ENCODE results near the gene DHRS1. TPM values are rescaled to one million over a fixed set of nuclear protein-coding genes. Genes with fewer than 3 reads are reported as not detected.
A peak's percentile ranks its signal among the peaks of the same experiment; 100 is the strongest.

Gene DHRS1
- total and polyA plus RNA-seq, 9 of the 15 experiments (the other 6 are each of a cell fraction or from before 2014, with no cell fraction given) = 7.3 to 33.6 (median 13.3) TPM

DNA sequence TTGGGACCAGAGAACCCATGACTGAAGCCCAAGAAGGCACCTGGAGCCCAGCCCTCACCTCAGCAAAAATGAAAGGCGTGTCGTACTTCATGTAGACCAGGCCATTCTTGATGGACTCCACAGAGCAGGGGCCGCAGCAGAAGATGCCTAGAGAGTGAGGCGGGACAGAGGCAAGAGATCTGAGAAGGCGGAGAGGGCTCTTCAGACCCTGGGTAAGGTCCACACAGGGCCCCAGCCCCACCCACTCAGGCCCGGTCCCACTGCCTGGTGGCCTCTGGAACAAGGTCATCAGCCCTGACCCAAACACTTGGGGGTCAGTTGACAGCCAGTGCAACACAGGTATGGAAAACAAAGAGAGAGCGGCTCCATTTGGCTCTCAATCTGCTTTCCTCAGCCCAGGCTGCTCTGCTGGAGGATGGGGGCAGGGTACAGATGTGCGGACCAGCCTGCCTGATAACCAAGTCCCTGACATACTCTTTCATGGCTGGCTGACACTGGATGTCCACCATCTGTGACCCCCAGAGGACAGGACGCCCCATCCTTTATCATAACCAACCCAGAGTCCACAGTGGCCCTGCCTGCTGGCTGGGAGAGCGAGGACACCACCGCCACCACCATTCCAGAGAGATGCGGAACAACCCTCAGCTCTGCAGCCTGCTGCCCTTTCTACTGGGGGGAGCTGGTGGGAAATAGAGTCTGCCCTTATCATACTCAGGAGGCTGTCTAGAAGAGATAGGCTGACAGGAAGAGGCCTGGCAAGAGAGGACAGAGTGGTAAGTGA is 43.5 kb downstream of the DHRS1 start (continued):
- TF ChIP-seq TOE1 (IDR thresholded peaks at IDR 0.05; ENCODE audit: borderline replicate concordance) (no peak), TOE1 (CRISPR knock-in tag; IDR thresholded peaks at IDR 0.05; ENCODE audit: borderline replicate concordance, low read depth) (no peak), ZBTB8A (IDR thresholded peaks at IDR 0.05; ENCODE audit: partially characterized antibody) (no peak), ZKSCAN1 (IDR thresholded peaks at IDR 0.05; ENCODE audit: low read depth, low read length) (0 out of 2 replicates have a peak, but pooled peaks have one; percentile 13), DIDO1 (tag; IDR thresholded peaks at IDR 0.05; ENCODE audit: low read depth) (no peak), BRF1 (IDR thresholded peaks at IDR 0.05; ENCODE audit: borderline replicate concordance, extremely low read depth, insufficient read length) (no peak), ELK1 (CRISPR knock-in tag; IDR thresholded peaks at IDR 0.05) (no peak), RBM15 (IDR thresholded peaks at IDR 0.05; ENCODE audit: insufficient read depth, low read length) (no peak), RBM14 (IDR thresholded peaks at IDR 0.05; ENCODE audit: borderline replicate concordance, insufficient read depth, low read depth, low read length) (no peak), ZNF146 (CRISPR knock-in tag; IDR thresholded peaks at IDR 0.05; ENCODE audit: unreplicated experiment) (no peak), MTA2 (IDR thresholded peaks at IDR 0.05; ENCODE audit: low read depth) (peak; percentile 61; the same call in 1 of the 2 replicates), XRCC3 (IDR thresholded peaks at IDR 0.05) (no peak), SMAD4 (CRISPR knock-in tag; conservative IDR thresholded peaks at IDR 0.05) (peak; percentile 93), KDM2B (CRISPR knock-in tag; IDR thresholded peaks at IDR 0.05) (no peak), KDM4B (IDR thresholded peaks at IDR 0.05; ENCODE audit: borderline replicate concordance in 2 of 2, low read depth in 1 of 2) (no peak), ZNF24 (IDR thresholded peaks at IDR 0.05) (no peak), PKNOX1 (IDR thresholded peaks at IDR 0.05) (no peak; the same call in 1 of the 2 replicates), GTF2F1 (IDR thresholded peaks at IDR 0.05; ENCODE audit: low read depth, low read length) (no peak), ZNF780A (CRISPR knock-in tag; IDR thresholded peaks at IDR 0.05) (no peak), POLR2G (IDR thresholded peaks at IDR 0.05; ENCODE audit: low read depth, low read length) (no peak), NCOA2 (IDR thresholded peaks at IDR 0.05; ENCODE audit: partially characterized antibody in 2 of 2) (no peak), ZNF217 (CRISPR knock-in tag; IDR thresholded peaks at IDR 0.05) (no peak)
- TF ChIP-seq, protein P1, sequence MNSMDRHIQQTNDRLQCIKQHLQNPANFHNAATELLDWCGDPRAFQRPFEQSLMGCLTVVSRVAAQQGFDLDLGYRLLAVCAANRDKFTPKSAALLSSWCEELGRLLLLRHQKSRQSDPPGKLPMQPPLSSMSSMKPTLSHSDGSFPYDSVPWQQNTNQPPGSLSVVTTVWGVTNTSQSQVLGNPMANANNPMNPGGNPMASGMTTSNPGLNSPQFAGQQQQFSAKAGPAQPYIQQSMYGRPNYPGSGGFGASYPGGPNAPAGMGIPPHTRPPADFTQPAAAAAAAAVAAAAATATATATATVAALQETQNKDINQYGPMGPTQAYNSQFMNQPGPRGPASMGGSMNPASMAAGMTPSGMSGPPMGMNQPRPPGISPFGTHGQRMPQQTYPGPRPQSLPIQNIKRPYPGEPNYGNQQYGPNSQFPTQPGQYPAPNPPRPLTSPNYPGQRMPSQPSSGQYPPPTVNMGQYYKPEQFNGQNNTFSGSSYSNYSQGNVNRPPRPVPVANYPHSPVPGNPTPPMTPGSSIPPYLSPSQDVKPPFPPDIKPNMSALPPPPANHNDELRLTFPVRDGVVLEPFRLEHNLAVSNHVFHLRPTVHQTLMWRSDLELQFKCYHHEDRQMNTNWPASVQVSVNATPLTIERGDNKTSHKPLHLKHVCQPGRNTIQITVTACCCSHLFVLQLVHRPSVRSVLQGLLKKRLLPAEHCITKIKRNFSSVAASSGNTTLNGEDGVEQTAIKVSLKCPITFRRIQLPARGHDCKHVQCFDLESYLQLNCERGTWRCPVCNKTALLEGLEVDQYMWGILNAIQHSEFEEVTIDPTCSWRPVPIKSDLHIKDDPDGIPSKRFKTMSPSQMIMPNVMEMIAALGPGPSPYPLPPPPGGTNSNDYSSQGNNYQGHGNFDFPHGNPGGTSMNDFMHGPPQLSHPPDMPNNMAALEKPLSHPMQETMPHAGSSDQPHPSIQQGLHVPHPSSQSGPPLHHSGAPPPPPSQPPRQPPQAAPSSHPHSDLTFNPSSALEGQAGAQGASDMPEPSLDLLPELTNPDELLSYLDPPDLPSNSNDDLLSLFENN (IDR thresholded peaks at IDR 0.05; ENCODE audit: low read depth in 2 of 2, low read length in 2 of 2) = peak in 1 of 2 experiments; percentile 67; a peak in 1 of 4 replicates

Measured in K562 (cell line).